A673 (cell line): ENCODE results near the gene GLT6D1.

ENCODE experiments used
- CTCF ChIP-seq: fragments of 300-800, 200-600 bp; sonication (generic); conservative IDR thresholded peaks from 2 replicates; pipeline ENCODE4 v1.5.1; 2017; ENCODE audit warnings: low read depth, mild to moderate bottlenecking, antibody characterized with exemption, low read length, moderate library complexity, mixed read lengths
- EZH2 ChIP-seq: fragments of 200-600 bp; sonication (generic); IDR thresholded peaks from 2 replicates; pipeline ENCODE4 v1.6.1; 2017; ENCODE audit warnings: borderline replicate concordance, low read depth, mild to moderate bottlenecking, mixed read lengths, antibody characterized with exemption, low read length; ENCODE audit not compliant: poor library complexity, severe bottlenecking

- TF ChIP-seq CTCF: no peak
- TF ChIP-seq EZH2: no peak
These were observed 52.7 kb downstream of the GLT6D1 start for GRCh38 chr9:135586601-135587109.
